Panc1 (cell line): ENCODE measurements around the gene PFDN4. TPM values are rescaled to one million over a fixed set of nuclear protein-coding genes. Genes with fewer than 3 reads are reported as not detected.

Experiments used
- ATAC-seq: fragments of 200-7000 bp; cut with Tn5 transposase; 2 replicates; pipeline ENCODE4 v1.9.1; 2020; ENCODE audit warnings: mild to moderate bottlenecking, moderate library complexity
- BruUV-seq: library from RNA; stranded (reverse); fragments of 400-500 nt; replicated peaks from 2 replicates; lab custom pipeline; 2021; lab: Mats Ljungman, UMichigan
- CTCF ChIA-PET: fragments of 300-600 bp; sonication (Branson Sonifier 250); formaldehyde crosslinking; loops from one replicate; lab custom pipeline; 2022; ENCODE audit warnings: antibody characterized with exemption; lab: Charles Lee
- POLR2A ChIA-PET: fragments of 300-600 bp; sonication (Branson Sonifier 250); formaldehyde crosslinking; loops from one replicate; lab custom pipeline; 2022; ENCODE audit warnings: antibody characterized with exemption; lab: Charles Lee
- DNase-seq: peaks from one replicate; pipeline ENCODE4 v3.0.0-alpha.2; 2010; ENCODE audit warnings: low read depth, low spot score
- H3K27ac ChIP-seq: 2 replicates; pipeline ENCODE4 v1.5.1; 2011; ENCODE audit warnings: mild to moderate bottlenecking, low read length, inconsistent platforms
- H3K27me3 ChIP-seq: fragments of 200-500 bp; sonication (Bioruptor generic); 2 replicates; pipeline ENCODE4 v1.6.0; 2014; ENCODE audit warnings: low read length, inconsistent platforms; ENCODE audit not compliant: control insufficient read depth, insufficient read depth
- H3K36me3 ChIP-seq: fragments of 200-500 bp; sonication (Bioruptor generic); 2 replicates; pipeline ENCODE4 v1.5.1; 2014; ENCODE audit warnings: inconsistent platforms, mild to moderate bottlenecking, low read length, moderate library complexity; ENCODE audit not compliant: control insufficient read depth, insufficient read depth
- H3K4me1 ChIP-seq: 2 replicates; pipeline ENCODE4 v1.5.1; 2011; ENCODE audit warnings: inconsistent platforms, mild to moderate bottlenecking, low read length, moderate library complexity; ENCODE audit not compliant: control insufficient read depth, insufficient read depth
- H3K4me3 ChIP-seq, 2 experiments: 2 replicates each; pipeline ENCODE4 v1.5.1; 2011 to 2012; ENCODE audit warnings: low read depth in 2 of 2, low read length in 2 of 2, mild to moderate bottlenecking in 2 of 2, inconsistent platforms in 1 of 2, moderate library complexity in 1 of 2
- H3K9me3 ChIP-seq: fragments of 200-500 bp; sonication (Bioruptor generic); 2 replicates; pipeline ENCODE4 v1.5.1; 2014; ENCODE audit warnings: low read depth, mild to moderate bottlenecking, inconsistent platforms, low read length, moderate library complexity; ENCODE audit not compliant: control insufficient read depth, insufficient read depth
- POLR2AphosphoS5 ChIP-seq: IDR thresholded peaks from 2 replicates; pipeline ENCODE4 v1.6.1; 2012; ENCODE audit warnings: mild to moderate bottlenecking, low read depth, low read length, moderate library complexity
- SIN3A ChIP-seq: IDR thresholded peaks from 2 replicates; pipeline ENCODE4 v1.6.1; 2012; ENCODE audit warnings: low read depth, mild to moderate bottlenecking, low read length, moderate library complexity, borderline replicate concordance; ENCODE audit not compliant: insufficient read depth
- TCF7L2 ChIP-seq: IDR thresholded peaks from 2 replicates; pipeline ENCODE4 v1.6.1; 2011; ENCODE audit warnings: mild to moderate bottlenecking, low read depth, low read length, inconsistent platforms
- in situ Hi-C: cut with HindIII; loops from 2 replicates; pipeline ENCODE4 v1.10.0; 2016; ENCODE audit warnings: low sequenced_read_pairs, low pct_unique_long_range_greater_than_20kb
- intact Hi-C: fragments of 100-400 bp; cut with micrococcal nuclease; formaldehyde crosslinking; loops from one replicate; pipeline ENCODE4 v1.10.0; 2022; ENCODE audit not compliant: unreplicated experiment
- total RNA-seq: library from RNA; stranded (reverse); gene quantifications from one replicate; pipeline ENCODE4 v1.2.1, GENCODE V29; 2021; ENCODE audit not compliant: unreplicated experiment
- TF ChIP-seq, protein P1 (sequence below): fragments of 450-650 bp; IDR thresholded peaks from 2 replicates; pipeline ENCODE4 v1.5.1; 2017; ENCODE audit warnings: mild to moderate bottlenecking
- TF ChIP-seq, protein P2 (sequence below), 2 experiments: IDR thresholded peaks; 2 replicates each; pipeline ENCODE4 v1.6.1; 2011 to 2012; ENCODE audit warnings: low read depth in 2 of 2, control low read depth in 1 of 2, low read length in 1 of 2, mild to moderate bottlenecking in 1 of 2, moderate library complexity in 1 of 2; ENCODE audit not compliant: insufficient read depth in 1 of 2

PFDN4 gene
- total RNA-seq, 1 experiment from 2014 or later, result 48.2 TPM

DNA sequence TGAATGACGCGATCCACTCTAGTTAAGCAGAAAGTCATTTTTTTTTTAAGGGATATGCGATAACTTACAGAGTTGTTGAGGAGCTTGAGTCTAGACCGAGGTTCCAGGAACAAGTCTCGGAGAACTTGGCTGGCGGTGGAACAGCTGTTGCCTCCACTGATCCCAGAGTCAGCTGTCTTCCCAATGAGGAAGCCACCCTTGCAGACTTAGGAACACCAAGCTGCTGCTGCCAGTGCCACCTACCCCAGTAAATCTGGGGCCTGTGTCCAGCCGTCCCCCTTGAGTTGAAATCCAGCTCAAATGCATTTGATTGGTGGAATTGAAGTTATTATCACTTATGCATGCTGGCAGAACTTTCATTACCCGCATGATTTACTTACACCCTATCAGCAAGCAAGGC is 6.7 kb downstream of the PFDN4 start:
- in situ Hi-C loops, result no loop called here

DNA sequence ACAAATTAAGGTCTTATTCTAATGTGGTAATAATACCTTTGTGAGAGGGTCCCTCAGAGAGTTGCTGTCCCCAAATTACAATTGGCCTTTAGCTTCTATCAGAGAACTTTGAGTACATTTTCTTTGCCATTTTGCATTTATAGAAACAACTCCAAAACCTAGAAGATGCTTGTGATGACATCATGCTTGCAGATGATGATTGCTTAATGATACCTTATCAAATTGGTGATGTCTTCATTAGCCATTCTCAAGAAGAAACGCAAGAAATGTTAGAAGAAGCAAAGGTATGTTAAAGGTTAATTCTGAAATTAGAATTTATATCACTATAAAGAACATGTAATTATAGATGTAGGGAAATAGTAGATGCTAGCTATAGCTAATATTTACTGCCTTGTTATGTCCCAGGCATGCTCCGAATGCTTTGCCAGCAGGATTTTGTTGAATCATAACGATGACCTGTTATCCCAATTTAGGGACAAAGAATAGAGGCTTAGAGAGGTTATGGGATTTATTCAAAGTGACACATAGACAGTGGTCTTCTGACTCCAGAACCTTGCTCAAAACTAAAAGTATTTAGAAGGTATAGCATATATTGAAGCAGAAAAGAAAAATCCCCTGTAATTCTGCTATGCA is 7.4 kb downstream of the PFDN4 start:
- no peak for TF ChIP-seq SIN3A
- TF ChIP-seq, protein P1, sequence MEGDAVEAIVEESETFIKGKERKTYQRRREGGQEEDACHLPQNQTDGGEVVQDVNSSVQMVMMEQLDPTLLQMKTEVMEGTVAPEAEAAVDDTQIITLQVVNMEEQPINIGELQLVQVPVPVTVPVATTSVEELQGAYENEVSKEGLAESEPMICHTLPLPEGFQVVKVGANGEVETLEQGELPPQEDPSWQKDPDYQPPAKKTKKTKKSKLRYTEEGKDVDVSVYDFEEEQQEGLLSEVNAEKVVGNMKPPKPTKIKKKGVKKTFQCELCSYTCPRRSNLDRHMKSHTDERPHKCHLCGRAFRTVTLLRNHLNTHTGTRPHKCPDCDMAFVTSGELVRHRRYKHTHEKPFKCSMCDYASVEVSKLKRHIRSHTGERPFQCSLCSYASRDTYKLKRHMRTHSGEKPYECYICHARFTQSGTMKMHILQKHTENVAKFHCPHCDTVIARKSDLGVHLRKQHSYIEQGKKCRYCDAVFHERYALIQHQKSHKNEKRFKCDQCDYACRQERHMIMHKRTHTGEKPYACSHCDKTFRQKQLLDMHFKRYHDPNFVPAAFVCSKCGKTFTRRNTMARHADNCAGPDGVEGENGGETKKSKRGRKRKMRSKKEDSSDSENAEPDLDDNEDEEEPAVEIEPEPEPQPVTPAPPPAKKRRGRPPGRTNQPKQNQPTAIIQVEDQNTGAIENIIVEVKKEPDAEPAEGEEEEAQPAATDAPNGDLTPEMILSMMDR, result no peak
- no peak for TF ChIP-seq POLR2AphosphoS5
- TF ChIP-seq, protein P2, sequence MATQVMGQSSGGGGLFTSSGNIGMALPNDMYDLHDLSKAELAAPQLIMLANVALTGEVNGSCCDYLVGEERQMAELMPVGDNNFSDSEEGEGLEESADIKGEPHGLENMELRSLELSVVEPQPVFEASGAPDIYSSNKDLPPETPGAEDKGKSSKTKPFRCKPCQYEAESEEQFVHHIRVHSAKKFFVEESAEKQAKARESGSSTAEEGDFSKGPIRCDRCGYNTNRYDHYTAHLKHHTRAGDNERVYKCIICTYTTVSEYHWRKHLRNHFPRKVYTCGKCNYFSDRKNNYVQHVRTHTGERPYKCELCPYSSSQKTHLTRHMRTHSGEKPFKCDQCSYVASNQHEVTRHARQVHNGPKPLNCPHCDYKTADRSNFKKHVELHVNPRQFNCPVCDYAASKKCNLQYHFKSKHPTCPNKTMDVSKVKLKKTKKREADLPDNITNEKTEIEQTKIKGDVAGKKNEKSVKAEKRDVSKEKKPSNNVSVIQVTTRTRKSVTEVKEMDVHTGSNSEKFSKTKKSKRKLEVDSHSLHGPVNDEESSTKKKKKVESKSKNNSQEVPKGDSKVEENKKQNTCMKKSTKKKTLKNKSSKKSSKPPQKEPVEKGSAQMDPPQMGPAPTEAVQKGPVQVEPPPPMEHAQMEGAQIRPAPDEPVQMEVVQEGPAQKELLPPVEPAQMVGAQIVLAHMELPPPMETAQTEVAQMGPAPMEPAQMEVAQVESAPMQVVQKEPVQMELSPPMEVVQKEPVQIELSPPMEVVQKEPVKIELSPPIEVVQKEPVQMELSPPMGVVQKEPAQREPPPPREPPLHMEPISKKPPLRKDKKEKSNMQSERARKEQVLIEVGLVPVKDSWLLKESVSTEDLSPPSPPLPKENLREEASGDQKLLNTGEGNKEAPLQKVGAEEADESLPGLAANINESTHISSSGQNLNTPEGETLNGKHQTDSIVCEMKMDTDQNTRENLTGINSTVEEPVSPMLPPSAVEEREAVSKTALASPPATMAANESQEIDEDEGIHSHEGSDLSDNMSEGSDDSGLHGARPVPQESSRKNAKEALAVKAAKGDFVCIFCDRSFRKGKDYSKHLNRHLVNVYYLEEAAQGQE (IDR thresholded peaks at IDR 0.05; ENCODE audit: insufficient read depth in 1 of 2, low read depth in 2 of 2, low read length in 1 of 2), result no peak
- TF ChIP-seq TCF7L2, result no peak
- Histone ChIP-seq H3K4me1 (no peaks in the 10 kb centered on the region), H3K27me3 (no peaks in the 10 kb centered on the region), H3K36me3 (peaks cover 17% of the 10 kb centered on the region), H3K4me3 (no peak overlapping the region), H3K27ac (no peak overlapping the region), H3K9me3 (no peaks in the 10 kb centered on the region)
- intact Hi-C loops, result no loop called here
- CTCF ChIA-PET, result no interaction called here
- POLR2A ChIA-PET, result no interaction called here
- BruUV-seq, result no TSS peak
- ATAC-seq (no peak), DNase-seq (no peak)
- in situ Hi-C loops, result no loop called here

More for the DNA sequence above, 6.7 kb downstream of the PFDN4 start:
- Histone ChIP-seq H3K4me3 (no peak overlapping the region), H3K27ac (no peak overlapping the region), H3K4me1 (peaks cover 4% of the 10 kb centered on the region), H3K36me3 (peaks cover 16% of the 10 kb centered on the region), H3K27me3 (no peaks in the 10 kb centered on the region), H3K9me3 (no peaks in the 10 kb centered on the region)
- DNase-seq, result no peak
- POLR2A ChIA-PET, result no interaction called here
- no peak for ATAC-seq
- BruUV-seq, result no TSS peak
- TF ChIP-seq POLR2AphosphoS5 (no peak), SIN3A (no peak), TCF7L2 (no peak)
- TF ChIP-seq, protein P2 (IDR thresholded peaks at IDR 0.05; ENCODE audit: insufficient read depth in 1 of 2, low read depth in 2 of 2, low read length in 1 of 2), result no peak
- intact Hi-C loops, result no loop called here
- CTCF ChIA-PET, result interaction anchor here (0.5 kb wide), 1 partner anchor 453 kb away, joined by 3 read pairs; no protein-coding TSS in a partner anchor
